Measurements from ENCODE around the gene IL22RA1. TPM values are rescaled to one million over a fixed set of nuclear protein-coding genes. Genes with fewer than 3 reads are reported as not detected.

The IL22RA1 gene
- total and polyA plus RNA-seq, 2 of the 8 experiments (the other 6 are each of a cell fraction or from before 2014, with no cell fraction given) = 0.17 to 0.32 TPM

GRCh38 chr1:24164004-24164403 lies 21.1 kb upstream of the IL22RA1 start:
- Histone ChIP-seq H3K79me1 (ENCODE audit: low read depth, low read length) (no peaks in the 10 kb centered on the region), H3K79me2 (ENCODE audit: control insufficient read depth in 1 of 2, insufficient read depth in 2 of 2, low read length in 2 of 2) (no peaks in the 10 kb centered on the region), H4K20me1 (replicated peaks in 1 of 2; ENCODE audit: control insufficient read depth in 1 of 2, insufficient read depth in 2 of 2, low read length in 2 of 2) (peaks cover 0 to 5% of the 10 kb centered on the region in 2 experiments), H2BK15ac (ENCODE audit: low read length) (no peak overlapping the region), H3K9me3 (ENCODE audit: insufficient read depth in 2 of 2, low read depth in 1 of 2, low read length in 1 of 2) (no peaks in the 10 kb centered on the region), H3K23me2 (ENCODE audit: low read depth, low read length) (no peaks in the 10 kb centered on the region), H3K27me3 (replicated peaks in 1 of 4; ENCODE audit: control insufficient read depth in 3 of 4, extremely low read depth in 1 of 4, insufficient read depth in 3 of 4, low read length in 3 of 4) (no peaks in the 10 kb centered on the region), H3K14ac (ENCODE audit: insufficient read length) (no peak overlapping the region), H2BK12ac (ENCODE audit: low read depth, low read length) (no peak overlapping the region), H2BK120ac (replicated peaks; ENCODE audit: low read depth, low read length) (no peak overlapping the region), H3K56ac (replicated peaks; ENCODE audit: insufficient read length, low read depth, low read length) (no peak overlapping the region), H3K18ac (ENCODE audit: extremely low read depth, low read length) (no peak overlapping the region), H3K4me1 (replicated peaks in 1 of 4; ENCODE audit: control insufficient read depth in 3 of 4, insufficient read depth in 4 of 4, low read length in 3 of 4) (no peaks in the 10 kb centered on the region), H2AFZ (ENCODE audit: low read length) (no peak overlapping the region), H2BK20ac (ENCODE audit: low read length) (no peak overlapping the region), H3K4me3 (ENCODE audit: extremely low read depth in 1 of 4, insufficient read depth in 2 of 4, low read depth in 3 of 4, low read length in 4 of 4) (no peak overlapping the region), H3K27ac (ENCODE audit: low read depth, low read length) (no peak overlapping the region), H4K8ac (ENCODE audit: extremely low read depth, insufficient read depth, low read length) (no peak overlapping the region), H3K4ac (replicated peaks; ENCODE audit: insufficient read length, low read depth, low read length) (no peak overlapping the region), H3K4me2 (ENCODE audit: insufficient read depth in 1 of 2, low read depth in 2 of 2, low read length in 2 of 2) (no peak overlapping the region), H2BK5ac (ENCODE audit: low read depth, low read length) (no peak overlapping the region), H3K36me3 (ENCODE audit: control insufficient read depth in 2 of 4, insufficient read depth in 4 of 4, low read length in 3 of 4) (peaks cover 0 to 13% (median 3%) of the 10 kb centered on the region in 4 experiments; a peak in 5 of 8 replicates), H3K9ac (replicated peaks in 1 of 4; ENCODE audit: extremely low read depth in 1 of 4, low read depth in 3 of 4, low read length in 3 of 4) (no peak overlapping the region), H4K5ac (ENCODE audit: insufficient read length, low read depth, low read length) (no peak overlapping the region), H3K23ac (ENCODE audit: insufficient read length) (no peak overlapping the region), H2AK5ac (ENCODE audit: low read depth, low read length) (no peak overlapping the region), H4K91ac (replicated peaks; ENCODE audit: insufficient read length, low read length) (no peak overlapping the region)
- 82% methylated on average over 3 of the region's 3 CpGs; no CpG with 5 or more reads in 1 of the 2 experiments for WGBS, 2 experiments (ENCODE audit: extremely low coverage in 1 of 2, insufficient coverage in 1 of 2, insufficient read length in 1 of 2, insufficient replicate concordance in 2 of 2, low coverage in 1 of 2, low lambda C conversion rate in 2 of 2, missing lambda C conversion rate in 1 of 2)
- POLR2A ChIA-PET (ENCODE audit: partially characterized antibody) = interaction anchor here (7.2 kb wide), 1 partner anchor 12 kb away, joined by 51 read pairs; no protein-coding TSS in a partner anchor
- DNase-seq (ENCODE audit: low read depth in 1 of 2, low spot score in 2 of 2) = no peak
- FAIRE-seq = no peak
- CTCF ChIA-PET (ENCODE audit: partially characterized antibody) = interaction anchor here (0.8 to 3.8 kb wide), 5 partner anchors 9 to 93 kb away, joined by 3 to 26 read pairs (median 4); no protein-coding TSS in a partner anchor
- no peak for TF ChIP-seq RBBP5 (IDR thresholded peaks at IDR 0.05; ENCODE audit: borderline replicate concordance, low read depth, low read length)
- TF ChIP-seq TCF12 (IDR thresholded peaks at IDR 0.05; ENCODE audit: low read depth, low read length) = no peak
- no peak for TF ChIP-seq YY1 (IDR thresholded peaks at IDR 0.05; ENCODE audit: low read depth, low read length)
- TF ChIP-seq SUZ12 (IDR thresholded peaks at IDR 0.05; ENCODE audit: low read length) = no peak
- TF ChIP-seq POLR2A (IDR thresholded peaks at IDR 0.05; ENCODE audit: control extremely low read depth in 1 of 2, low read depth in 2 of 2, low read length in 2 of 2) = no peak
- no peak for TF ChIP-seq KDM1A (IDR thresholded peaks at IDR 0.05; ENCODE audit: borderline replicate concordance, low read length)
- TF ChIP-seq CHD1 (IDR thresholded peaks at IDR 0.05; ENCODE audit: low read depth, low read length) = no peak
- TF ChIP-seq SP1 (IDR thresholded peaks at IDR 0.05; ENCODE audit: low read depth, low read length) = no peak
- TF ChIP-seq BACH1 (IDR thresholded peaks at IDR 0.05; ENCODE audit: low read length) = no peak
- no peak for TF ChIP-seq EGR1 (IDR thresholded peaks at IDR 0.05; ENCODE audit: borderline replicate concordance, low read depth, low read length)
